Retinal pigment epithelial cell (primary cell): ENCODE data around the gene MAPKBP1.

Experiments
- DNase-seq: peaks from one replicate; pipeline ENCODE4 v3.0.0-alpha.2; 2010; ENCODE audit warnings: low read depth
- H3K4me3 ChIP-seq: 2 replicates; pipeline ENCODE4 v1.5.1; 2011; ENCODE audit warnings: mild to moderate bottlenecking, low read length, control low read depth, moderate library complexity
- TF ChIP-seq, protein P1 (sequence below): conservative IDR thresholded peaks from 2 replicates; pipeline ENCODE4 v1.5.1; 2011; ENCODE audit warnings: low read depth, low read length, control low read depth, inconsistent platforms

MAPKBP1 gene

DNA sequence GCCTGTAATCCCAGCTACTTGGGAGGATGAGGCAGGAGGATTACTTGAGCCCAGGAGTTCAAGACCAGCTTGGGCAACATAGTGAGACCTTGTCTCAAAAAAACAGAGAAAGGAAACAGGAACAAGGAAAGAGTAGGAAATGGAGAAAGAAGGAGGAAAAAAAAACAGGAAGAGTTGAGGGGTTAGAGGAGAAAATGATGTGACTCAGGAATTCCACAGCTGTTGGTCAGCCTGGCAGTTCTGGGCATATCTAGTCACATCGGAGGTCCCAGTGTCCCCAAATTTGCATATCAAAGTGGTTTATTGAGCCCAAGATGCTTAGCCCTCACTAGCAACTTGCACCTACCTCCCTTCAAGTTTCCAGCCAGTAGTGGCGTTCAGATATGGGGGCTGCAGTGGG is 34.8 kb downstream of the MAPKBP1 start:
- no peak overlapping the region for H3K4me3 ChIP-seq
- DNase-seq = no peak
- TF ChIP-seq, protein P1, sequence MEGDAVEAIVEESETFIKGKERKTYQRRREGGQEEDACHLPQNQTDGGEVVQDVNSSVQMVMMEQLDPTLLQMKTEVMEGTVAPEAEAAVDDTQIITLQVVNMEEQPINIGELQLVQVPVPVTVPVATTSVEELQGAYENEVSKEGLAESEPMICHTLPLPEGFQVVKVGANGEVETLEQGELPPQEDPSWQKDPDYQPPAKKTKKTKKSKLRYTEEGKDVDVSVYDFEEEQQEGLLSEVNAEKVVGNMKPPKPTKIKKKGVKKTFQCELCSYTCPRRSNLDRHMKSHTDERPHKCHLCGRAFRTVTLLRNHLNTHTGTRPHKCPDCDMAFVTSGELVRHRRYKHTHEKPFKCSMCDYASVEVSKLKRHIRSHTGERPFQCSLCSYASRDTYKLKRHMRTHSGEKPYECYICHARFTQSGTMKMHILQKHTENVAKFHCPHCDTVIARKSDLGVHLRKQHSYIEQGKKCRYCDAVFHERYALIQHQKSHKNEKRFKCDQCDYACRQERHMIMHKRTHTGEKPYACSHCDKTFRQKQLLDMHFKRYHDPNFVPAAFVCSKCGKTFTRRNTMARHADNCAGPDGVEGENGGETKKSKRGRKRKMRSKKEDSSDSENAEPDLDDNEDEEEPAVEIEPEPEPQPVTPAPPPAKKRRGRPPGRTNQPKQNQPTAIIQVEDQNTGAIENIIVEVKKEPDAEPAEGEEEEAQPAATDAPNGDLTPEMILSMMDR = no peak

DNA sequence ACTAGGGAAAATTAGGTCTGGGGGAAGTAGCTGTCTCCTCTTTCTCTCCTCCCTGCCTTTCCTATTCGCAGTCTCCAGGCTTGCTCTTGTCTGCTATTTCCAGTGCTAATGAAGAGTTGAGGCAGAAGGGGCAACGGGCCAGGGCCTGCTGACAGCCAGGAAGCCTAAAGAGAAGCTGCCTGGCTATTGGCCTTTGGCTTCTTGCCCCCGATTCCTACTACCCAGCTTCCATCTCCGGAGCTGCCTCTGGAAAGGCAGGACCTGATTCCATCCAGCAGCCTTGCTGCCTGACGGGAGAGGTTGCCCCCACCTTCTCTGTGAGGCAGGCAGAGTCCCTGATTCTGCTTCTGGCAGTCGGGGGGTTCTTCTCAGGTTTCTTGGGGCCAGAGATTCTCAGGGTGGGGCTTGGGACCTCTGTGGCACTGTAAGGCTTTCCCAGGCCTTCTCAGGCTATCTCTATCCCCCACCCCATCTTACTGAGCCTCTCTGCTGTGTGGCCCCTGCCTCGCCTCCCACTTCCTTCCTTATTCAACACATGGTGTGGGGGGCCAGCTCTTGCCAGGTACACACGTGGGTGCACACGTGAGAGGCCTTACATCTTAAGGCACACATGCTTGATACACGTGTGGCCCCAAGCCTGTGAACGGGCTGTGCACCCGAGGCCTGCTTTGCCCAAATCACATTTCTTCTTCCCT is 35.4 kb downstream of the MAPKBP1 start:
- TF ChIP-seq, protein P1 = no peak

DNA sequence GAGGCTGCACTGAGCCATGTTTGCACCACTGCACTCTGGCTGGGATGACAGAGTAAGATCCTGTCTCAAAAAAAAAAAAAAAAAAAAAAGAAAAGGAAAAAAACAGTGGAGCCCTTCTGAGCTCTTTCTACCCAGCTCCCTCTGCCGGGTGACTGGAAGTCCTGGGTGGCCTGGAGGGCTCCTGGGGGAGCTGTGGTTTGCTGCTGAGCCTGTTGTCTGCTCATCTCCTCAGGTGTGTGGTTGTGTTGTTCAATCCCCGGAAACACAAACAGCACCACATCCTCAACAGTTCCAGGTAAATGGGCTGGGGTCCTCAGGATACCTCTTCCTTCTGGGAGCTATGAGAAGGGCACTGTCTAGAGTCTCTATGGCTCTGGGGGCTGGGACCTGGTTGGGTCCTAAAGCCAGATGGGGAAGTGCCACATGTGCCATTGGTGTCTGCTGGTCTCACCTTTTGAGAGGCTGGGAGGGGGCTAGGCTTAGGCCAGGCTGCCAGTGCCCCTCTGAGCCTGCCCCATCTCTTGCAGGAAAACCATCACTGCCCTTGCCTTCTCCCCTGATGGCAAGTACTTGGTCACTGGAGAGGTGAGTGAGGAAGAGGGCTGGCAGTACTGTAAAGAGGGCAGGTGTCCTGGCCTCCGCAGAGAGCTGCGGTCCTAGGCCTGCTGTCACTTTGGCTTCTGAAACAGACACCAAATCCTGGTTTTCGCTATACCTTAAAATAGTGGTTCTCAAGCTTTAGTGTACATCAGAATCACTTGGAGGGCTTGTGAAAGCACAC is 36.6 kb downstream of the MAPKBP1 start:
- TF ChIP-seq, protein P1 = no peak
- no peak overlapping the region for H3K4me3 ChIP-seq
- DNase-seq = no peak

More for the DNA sequence above, 35.4 kb downstream of the MAPKBP1 start:
- H3K4me3 ChIP-seq = no peak overlapping the region
- no peak for DNase-seq

DNA sequence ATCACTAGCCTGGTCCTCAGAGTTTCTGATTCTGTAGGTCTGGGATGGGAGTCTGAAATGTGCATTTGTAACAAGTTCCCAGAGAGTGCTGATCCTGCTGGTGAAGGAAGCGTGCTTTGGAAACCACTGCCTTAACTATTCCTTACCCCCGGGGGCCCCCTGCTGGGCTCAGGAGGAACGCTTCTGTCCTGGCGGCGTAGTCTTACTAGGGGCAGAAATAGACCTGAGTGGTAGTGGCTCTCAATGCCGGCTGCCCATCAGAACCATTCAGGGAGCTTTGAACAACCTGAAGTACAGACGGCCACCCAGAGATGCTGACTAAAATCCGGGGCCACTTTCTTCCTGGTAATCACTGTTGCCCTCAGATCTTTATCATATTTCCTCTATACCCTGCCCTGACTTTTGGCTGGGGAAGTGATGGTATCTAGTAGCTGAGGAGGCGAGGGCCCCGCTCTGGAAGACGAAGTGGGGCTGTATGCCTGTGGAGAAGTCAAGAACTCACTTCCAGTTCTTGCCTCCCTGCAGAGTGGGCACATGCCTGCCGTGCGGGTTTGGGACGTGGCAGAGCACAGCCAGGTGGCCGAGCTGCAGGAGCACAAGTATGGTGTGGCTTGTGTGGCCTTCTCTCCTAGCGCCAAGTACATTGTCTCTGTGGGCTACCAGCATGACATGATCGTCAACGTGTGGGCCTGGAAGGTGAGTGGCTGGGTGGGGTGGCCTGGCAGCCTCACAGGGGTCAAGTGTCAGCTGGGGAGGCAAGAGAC is 37.3 kb downstream of the MAPKBP1 start:
- DNase-seq = no peak
- TF ChIP-seq, protein P1 = peak; percentile 92

DNA sequence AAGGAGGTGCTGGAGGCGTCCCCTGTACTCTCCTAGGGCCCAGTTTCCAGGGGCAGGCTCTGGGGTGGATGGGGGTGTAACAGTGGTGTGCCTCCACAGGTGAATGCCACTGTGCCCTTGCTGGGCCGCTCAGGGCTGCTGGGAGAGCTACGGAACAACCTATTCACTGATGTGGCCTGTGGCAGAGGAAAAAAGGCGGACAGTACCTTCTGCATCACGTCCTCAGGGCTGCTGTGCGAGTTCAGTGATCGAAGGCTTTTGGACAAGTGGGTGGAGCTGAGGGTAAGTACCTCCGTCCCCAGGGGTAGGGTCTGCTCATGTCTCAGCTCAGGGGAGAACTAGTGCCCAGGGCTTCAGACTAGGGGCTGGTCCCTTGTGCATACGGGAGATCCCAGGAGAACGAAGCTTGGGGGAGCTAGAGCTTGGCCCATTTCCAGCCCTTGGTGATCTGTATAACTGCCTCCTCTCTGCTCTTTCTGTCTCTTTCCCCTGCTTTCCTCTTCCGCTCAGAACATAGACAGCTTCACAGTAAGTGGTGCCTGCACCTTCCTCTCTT is 38.6 kb downstream of the MAPKBP1 start:
- no peak for DNase-seq
- no peak overlapping the region for H3K4me3 ChIP-seq
- TF ChIP-seq, protein P1 = no peak

More for the DNA sequence above, 37.3 kb downstream of the MAPKBP1 start:
- no peak overlapping the region for H3K4me3 ChIP-seq

DNA sequence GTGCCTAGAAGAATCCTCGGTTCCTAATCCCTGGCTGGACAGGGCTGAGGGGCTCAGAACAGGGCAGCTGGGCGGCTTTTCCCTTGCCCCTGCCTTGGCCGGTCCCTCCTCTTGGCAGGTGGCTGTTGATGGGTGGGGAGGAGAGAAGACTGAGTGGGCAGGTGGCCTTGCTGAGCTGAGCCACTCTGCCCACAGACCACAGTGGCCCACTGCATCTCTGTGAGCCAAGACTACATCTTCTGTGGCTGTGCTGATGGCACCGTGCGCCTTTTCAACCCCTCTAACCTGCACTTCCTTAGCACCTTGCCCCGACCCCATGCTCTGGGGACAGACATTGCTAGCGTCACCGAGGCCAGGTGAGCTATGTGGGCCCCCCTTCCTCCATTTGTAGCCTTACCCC is 39.1 kb downstream of the MAPKBP1 start:
- no peak for DNase-seq
- TF ChIP-seq, protein P1 = no peak
- H3K4me3 ChIP-seq = no peak overlapping the region
